Esophagus mucosa (tissue), 1 donor: Measurements from ENCODE around the gene RALGAPB. TPM values are rescaled to one million over a fixed set of nuclear protein-coding genes. Genes with fewer than 3 reads are reported as not detected.
"Not testable (repeated sequence)": the region's sequence is repeated elsewhere in the genome, so short reads cannot be mapped to it uniquely, and the experiment has no call there.

ENCODE experiments used
- ATAC-seq: fragments of 200-7000 bp; cut with Tn5 transposase; one replicate; pipeline ENCODE4 v1.9.1; 2020
- total RNA-seq: library from RNA; stranded (reverse); gene quantifications from one replicate; pipeline ENCODE4 v1.2.4, GENCODE V29; 2023
- donor health status: DM: yes; HTN: yes; CAD: no.

Gene RALGAPB
- total RNA-seq, result 19.8 TPM

DNA sequence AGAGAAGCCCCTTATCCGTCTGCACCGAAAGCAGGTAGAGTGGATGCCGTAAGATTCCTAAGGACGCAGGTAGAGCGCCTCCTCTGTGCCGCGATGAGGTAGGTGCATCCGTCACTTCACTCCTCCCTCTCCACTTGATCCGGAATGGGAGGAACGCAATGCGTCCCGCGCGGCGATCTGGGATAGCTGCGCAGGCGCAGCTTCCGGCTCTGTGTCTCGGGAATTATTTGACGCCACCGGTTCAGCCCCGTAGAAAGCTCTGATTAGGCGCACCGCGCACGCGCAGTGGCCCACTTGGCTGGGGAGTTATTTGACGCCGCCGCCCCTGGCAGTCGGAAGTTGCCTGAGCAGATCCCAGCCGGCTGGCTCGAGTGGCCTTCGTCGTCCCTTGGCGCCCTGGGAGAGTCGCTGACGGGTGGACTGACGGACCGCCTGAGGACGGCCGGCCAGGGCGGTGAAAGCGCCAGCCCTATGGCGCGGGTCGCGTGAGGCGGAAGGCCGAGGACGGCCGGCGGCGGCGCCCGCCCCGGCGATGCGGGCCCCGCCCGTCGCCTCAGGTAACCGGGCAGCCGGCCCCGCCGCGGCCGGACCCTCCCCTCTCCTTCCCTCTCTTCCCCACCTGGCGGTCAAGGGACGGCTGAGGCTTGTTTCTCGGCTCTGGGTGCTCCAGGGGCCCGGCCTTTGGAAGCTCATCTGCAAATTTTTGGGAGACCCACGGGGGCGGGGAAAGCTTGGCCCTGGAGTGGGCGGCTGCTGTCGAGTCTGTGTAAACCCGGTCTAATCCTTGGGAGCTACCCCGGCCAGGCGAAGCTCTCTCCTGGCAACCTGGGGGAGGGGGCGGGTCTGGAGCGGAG lies at the start of gene RALGAPB:
Gene RALGAPB, plus strand, starts transcription at position 331 of the 854 bp plus-strand sequence. CDS start 15,590 bp downstream, outside the sequence.
- peak; percentile 98 for ATAC-seq

DNA sequence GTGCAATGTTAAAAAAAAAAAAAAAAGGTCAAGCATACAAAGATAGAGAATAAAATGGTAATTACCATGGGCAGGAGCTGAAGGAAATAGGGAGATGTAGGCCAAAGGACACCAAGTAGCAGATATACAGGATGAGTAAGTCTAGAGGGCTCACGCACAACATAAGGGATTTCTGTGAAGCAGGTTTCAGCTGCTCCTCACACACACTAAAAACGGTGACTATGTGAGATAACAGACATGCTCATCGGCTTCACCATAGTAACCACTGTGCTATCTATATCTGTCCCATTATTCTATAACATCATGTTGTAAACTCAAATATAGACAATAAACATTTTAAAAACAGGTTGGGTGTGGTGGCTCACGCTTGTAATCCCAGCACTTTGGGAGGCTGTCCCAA lies 49.1 kb upstream of the RALGAPB start:
- ATAC-seq, result no peak

DNA sequence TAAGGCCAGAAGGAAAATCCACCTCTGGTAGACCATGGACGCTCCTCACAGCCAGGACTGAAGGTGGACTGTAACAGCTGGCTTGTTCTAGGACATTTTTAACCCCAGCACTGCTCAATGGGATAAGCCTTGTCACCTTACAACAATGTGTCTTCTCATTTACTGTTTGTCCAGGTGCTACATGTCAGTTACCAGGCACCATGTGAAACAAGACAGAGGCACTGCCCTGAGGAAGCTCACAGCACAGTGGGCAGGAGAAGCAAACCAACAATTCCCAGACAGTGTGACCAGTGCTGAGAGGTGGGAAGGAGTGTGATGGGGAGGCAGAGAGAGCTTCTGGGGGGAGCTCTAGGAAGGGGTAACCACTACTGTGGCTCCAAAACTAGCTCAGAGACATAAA lies 48.2 kb upstream of the RALGAPB start:
- ATAC-seq, result no peak

DNA sequence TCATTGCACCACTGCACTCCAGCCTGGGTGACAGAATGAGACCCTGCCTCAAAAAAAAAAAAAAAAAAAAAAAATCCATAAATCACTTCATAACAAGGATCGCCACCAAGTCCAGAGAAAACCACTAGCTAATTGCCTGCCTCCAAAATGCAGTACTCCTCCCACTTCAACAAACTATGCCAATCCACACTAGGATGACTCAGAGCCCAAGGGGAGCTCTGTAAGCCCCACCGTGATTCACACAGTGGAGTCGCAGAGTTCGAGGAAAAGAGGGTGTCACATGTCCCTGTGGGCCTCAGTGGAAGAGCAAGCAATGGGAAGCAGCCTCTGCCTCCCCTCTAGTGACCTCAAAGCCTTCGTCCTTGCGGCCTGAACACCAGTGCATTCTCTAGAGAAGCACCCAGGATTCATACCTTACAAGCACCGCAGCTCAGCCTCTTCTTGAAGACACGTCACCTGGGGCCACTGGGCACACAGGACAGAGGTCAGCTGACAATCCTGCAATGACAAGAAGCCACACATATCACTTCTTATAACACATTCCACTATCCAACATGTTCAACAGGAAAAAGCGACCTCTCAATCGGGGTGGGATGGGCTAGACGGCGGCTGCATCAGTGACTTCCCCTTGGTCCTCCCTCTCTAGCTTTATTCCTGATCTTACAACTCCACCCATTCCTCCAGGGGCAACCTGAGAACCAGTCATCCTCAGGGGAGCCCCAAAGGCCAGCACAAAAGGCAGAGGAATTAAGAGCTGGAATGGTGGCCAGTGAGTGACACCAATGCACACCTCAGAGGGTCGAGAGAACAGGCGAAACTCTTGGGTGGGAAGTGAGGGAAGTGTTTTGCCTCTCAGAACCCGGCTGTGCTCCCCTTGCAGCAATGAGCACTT lies 46.4 kb upstream of the RALGAPB start:
- ATAC-seq, result peak; percentile 87

DNA sequence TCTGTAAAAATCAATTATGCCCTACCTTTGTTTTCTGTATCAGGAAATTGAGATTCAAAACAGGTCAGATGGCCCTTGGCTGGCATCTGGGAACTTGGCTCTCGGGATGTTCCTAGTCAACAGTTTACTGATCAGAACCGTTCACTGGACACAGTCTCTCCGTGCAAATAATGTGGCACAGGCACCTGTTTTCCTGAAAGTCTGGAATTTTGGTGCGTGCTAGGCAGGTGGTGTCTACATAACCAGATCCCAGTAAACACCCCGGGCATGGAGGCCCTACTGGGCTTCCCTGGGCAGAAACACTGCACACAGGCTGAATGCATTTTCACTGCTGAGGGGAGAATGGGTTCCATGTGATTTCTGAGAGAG lies 45.0 kb upstream of the RALGAPB start:
- ATAC-seq, result no peak

DNA sequence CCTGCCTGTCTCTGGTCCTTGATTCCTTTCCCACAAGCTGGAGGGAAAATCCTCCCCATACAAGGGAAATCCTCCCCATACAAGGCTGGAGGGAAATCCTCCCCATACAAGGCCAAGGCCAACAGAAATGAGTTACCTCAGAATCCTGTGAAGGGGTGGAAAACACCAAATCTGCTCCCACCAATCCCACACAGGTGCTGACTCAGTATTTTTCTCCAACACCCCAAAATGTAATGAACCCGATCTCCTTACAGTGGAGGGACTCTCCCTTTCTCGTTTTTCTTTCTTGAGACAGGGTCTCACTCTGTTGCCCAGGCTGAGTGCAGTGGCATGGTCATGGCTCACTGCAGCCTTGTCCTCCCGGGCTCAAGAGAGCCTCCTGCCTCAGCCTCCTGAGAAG lies 43.8 kb upstream of the RALGAPB start:
- ATAC-seq, result no peak

DNA sequence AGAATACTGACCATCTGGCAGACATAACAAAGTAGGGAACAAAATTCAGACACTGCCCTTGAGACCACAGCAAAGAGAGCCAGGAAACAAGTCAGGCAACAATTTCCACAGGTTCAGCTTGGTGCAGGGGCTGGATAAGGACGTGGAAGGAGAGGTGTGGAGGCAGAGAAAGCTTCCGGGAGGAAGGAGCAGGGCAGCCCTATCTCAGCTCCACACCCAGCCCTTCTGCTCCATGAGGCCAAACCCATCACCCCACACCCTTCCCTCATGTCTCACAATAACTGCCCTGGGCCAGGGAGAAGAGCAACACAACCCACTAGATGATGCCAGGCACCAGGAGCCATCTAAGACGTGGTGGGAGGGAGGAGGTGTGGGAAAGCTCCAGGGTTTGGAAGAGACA lies 43.3 kb upstream of the RALGAPB start:
- no peak for ATAC-seq

DNA sequence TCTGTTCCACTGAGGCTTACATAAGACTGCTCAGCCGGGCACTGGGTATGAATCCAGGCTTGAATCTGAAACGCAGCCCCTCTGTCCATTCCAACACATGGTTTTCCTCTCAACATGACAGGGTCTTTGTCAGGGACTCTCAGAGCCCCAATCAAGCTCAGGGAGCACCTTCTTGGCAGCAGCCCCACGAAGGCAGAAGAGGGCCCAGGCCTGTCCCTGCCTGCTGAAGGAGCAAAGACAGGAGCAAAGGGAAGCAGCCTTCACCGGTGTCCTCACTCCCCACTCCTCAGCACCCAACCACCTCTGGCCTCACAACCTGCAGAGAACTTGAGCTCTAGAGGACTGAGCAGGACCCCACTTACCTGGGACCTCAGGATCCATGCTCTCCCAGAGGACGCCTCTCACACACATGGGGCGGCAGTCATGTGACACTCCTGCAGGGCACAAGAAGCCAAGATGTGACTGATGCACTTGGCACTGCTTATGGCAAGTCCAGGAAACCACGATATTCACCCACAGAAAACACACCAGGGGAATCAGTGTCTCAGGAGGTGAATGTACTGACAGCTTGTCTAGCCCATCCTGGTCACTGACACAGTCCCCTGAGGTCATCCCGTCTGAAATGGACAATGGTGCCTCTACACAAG lies 41.8 kb upstream of the RALGAPB start:
- no peak for ATAC-seq

DNA sequence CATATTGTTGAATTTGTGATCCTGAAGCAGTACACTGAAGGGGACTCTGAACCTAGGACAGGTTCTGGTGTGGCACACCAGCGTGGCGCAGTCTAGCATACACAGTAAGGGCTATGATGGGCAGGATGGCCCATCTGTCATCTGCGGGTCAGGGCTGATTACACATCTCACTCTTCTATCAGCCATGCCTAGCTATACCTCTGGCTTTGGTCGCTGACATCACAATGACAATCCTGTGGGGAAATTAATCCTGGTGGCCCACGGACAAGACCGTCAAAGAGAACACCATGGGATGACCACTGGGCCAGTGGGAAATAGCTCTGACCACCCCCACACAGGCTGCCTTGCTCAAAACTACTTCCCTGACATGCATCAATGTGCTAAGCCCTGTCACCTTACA lies 40.4 kb upstream of the RALGAPB start:
- no peak for ATAC-seq

DNA sequence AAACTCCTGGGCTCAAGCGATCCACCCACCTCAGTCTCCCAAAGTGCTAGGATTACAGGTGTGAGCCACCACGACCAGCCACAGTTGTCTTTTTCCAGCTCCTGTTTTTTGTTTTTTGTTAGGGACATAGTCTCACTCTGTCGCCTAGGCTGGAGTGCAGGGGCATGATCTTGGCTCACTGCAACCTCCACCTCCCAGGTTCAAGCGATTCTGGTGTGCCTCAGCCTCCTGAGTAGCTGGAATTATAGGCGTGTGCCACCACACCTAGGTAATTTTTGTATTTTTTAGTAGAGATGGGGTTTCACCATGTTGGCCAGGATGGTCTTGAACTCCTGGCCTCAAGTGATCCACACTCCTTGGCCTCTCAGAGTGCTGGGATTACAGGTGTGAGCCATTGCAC lies 39.8 kb upstream of the RALGAPB start:
- ATAC-seq, result not testable (repeated sequence)

DNA sequence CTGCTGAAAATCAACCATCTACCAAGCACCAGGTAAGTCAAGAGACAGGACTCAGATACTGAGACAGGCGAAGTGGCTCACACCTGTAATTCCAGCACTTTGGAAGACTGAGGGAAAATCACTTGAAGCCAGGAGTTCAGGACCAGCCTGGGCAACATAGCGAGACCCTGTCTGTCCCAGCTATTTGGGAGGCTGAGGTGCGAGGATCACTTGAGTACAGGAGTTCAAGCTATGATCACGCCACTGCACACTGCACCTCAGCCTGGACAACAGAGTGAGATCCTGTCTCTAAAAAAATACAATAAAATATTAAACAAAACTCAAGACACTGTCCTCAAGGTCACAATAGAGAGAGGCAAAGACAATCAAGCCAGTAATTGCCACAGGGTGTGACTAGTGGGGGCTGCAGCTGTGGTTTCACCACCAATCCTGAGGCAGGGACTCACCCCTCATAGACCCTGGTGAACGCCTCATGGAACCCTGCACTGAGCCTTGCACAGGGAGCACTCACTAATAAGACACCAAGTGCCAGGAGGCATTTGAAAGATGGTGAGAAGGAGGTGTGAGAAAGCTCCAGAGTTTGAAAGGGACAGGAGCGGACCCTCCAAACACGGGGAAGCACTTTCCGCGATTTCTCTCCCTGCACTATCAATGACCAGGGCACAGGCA lies 39.2 kb upstream of the RALGAPB start:
- ATAC-seq, result no peak

DNA sequence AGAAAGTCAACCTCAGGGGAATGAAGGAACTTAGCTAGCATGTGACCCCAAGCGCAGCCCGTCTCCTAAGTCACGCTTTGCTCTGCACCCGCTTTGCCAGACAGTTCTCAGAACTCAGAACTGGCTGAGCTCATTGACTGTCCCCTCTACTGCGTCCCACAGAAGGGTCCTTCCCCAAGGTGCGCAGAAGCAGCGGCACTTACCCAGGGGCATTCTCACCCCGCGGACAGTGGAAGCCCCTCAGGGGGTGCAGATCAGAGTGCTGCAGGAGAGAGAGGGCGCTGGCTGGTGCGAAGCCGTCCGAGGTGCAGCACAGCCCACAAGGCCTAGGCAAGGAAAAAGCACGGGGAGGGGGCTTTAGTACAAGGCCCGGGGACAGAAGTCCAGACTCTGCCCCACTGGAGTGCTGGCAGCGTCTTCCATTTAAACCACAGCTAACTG lies 38.3 kb upstream of the RALGAPB start:
- peak; percentile 42 for ATAC-seq

DNA sequence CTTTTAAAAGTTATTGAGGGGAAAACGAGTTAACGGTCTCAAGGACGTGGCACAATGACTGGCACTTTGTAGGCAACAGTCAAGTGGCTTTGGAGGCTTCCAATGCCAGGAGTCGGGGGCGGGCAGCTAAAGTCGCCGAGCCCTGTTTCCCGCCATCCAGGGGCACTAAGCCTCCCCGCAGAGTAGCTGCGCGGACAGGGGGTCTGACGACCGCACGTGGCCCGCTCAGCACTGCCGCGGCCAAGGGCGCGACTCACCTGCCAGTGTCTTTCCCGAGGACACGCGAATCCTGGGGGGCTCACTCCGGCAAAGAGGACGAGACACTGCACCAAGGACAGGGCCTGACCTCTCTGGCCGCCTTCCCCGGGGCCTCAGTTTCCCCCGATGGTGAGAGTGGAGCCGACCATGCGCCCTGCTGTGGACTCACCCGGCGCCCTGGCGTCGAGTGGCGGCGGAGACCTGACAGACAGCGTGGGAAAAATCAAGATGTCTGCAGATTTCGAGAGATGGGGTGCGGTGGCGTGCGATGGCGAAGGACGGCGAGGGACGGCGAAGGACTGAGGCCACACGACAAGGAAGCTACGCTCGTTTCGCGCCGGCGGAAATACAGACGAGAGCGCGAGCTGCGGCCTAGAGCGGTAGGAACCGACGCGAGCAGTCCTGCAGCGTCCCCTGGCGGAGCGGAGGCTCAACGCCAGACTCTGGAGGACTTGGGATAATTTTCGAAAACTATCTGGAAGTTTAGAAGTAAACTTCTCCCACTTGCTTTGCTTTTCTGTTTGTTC lies 37.7 kb upstream of the RALGAPB start, which contains the start of gene SNHG17:
Gene SNHG17, minus strand, starts transcription at position 559 of the 785 bp plus-strand sequence.
- peak; percentile 95 for ATAC-seq

DNA sequence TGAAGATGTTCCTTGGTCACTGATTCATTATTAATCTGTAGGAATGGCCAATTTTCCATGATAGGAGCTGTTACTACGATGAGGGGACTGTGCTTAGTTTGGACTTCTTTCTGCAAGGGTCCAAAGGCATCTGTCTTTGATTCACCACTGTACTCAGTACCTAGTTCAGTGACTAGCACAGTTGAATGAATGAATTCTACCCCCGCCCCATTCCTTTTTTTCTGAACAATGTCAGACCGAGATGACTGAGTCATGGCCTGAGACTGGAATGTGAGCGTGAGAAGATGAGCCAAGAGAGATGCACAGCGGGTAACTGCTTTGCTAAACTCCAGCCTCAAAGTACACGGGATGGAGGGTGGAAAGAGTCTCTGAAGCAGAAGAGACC lies 37.1 kb upstream of the RALGAPB start:
- no peak for ATAC-seq

DNA sequence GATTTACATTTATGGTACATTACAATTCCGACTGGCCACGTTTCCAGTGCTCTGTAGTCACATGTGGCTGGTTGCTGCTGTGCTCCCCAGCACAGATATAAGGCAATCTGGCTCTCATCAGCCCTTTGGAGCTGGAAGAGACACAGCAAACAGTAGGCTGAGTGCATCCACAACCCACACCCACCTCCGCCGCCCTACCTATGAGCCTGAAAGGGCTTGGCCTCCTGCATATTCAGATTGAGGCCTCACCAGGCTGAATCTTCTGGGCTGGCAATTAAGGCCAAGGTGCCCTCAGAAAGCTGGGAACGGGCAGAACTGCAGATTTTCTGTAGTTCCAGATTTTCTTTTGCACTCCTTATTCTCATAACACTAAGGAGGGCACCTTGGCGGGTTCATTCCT lies 34.8 kb upstream of the RALGAPB start:
- ATAC-seq, result no peak

DNA sequence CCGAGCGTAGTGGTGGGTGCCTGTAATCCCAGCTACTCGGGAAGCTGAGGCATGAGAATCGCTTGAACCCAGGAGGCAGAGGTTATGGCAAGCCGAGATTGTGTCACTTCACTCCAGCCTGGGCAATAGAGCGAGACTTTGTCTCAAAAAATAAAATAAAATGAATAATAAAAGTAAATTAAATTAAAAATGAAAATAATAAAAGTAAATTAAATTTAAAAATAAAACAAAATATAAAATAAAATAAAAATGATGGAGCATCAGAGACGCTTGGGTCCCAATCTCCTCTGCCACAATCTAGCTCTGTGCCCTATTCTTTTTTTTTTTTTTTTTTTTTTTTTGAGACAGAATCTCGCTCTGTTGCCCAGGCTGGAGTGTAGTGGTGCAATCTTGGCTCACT lies 31.5 kb upstream of the RALGAPB start:
- not testable (repeated sequence) for ATAC-seq

DNA sequence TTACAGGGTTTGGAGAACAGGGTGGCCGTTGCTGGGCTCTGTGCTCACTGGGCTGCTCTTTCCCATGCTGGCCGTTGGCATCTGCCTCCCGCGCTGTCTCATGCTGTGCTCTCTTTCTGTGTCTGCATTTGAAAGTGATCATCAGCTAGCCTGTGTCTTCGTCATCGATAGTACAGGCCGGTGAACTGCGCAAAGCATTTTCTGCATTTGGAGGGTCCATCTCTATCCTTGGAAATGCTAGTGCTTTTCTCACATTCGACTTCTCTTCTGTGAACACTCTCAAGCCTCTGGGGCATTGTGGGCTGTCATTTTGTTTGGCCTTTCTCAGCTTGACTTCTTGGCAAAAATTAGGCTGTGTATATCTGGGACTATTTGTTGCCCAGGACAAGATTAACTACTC lies 30.7 kb upstream of the RALGAPB start:
- no peak for ATAC-seq

DNA sequence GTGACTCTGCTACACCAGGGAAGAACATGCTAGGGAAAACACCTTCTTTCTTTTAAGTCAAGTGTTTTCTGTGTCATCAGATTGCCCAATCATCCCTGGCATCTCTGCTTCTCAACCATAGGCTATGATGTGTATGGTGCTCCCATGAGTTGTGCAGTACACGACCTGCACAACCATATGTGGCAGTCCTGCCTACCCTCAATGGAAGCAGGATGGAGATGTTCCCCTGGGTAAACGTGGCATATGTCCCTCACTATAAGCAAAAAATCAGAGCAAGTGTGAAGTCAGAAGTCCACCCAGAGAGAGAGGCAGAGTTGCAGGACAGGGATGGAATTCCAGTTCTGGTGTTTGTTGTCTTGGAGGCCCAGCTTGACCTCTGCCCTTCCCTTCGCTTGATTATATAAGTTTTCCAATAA lies 27.3 kb upstream of the RALGAPB start:
- no peak for ATAC-seq

DNA sequence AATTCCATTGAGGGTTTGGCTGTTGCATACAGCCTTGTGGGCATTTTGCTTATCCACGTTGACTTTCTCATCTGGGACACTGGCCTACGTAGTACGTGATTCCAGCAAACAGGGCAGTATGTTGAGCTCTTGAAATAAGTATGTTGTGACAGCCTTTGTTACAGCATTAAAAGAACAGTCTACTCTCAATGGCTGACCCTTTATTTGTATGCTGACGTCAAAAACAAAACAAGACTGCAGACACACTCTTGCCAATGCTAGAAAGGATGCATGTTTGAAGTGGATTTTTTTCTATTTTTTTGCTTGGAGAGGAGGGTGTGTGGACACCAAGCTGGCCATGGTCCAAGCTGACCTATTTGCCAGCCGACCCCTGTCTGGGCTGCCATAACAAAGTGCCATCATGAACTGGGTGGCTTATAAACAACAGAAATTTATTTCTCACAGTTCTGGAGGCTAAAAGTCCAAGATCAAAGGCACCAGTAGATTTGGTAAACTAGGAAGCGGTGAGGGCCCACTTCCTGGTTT lies 26.7 kb upstream of the RALGAPB start:
- ATAC-seq, result no peak

DNA sequence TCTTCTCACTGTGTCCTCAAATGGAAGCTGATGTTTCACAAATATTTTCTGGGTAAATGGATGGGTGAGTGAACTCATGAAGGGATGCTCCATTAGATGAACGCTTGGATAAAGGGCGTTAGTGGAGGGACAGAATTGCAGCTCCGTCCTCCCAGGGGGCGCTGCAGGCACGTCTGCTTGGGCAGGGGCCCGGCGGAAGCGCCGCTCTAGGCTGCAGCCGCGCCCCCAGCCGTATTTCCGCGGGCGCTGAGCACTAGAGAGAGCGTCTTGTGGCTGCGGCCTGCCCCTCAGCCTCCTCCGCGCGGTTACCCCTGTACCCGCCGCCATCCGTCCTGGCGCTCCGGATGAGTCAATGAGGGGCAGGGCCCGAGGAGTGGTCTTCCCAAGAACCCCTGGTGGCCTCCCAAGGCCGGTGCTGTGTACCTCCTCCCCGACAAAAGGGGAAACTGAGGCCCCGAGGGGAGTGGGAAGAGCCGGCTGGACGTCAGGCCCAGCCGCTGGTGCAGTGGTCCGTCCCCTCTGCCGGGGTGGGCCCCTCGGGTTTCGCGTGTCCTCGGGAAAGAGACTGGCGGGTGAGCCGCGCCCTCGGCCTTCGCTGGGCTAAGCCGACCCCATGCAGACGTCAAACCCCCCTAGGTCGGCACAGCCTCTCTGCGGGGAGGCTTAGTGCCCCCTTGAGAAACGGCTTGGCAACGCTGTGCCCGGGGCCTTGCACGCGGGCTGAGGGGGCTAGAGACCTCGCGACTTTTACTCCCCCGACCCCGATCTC lies 26.0 kb upstream of the RALGAPB start:
- ATAC-seq, result peak; percentile 93
